Measurements from ENCODE around the gene CDON.

DNA sequence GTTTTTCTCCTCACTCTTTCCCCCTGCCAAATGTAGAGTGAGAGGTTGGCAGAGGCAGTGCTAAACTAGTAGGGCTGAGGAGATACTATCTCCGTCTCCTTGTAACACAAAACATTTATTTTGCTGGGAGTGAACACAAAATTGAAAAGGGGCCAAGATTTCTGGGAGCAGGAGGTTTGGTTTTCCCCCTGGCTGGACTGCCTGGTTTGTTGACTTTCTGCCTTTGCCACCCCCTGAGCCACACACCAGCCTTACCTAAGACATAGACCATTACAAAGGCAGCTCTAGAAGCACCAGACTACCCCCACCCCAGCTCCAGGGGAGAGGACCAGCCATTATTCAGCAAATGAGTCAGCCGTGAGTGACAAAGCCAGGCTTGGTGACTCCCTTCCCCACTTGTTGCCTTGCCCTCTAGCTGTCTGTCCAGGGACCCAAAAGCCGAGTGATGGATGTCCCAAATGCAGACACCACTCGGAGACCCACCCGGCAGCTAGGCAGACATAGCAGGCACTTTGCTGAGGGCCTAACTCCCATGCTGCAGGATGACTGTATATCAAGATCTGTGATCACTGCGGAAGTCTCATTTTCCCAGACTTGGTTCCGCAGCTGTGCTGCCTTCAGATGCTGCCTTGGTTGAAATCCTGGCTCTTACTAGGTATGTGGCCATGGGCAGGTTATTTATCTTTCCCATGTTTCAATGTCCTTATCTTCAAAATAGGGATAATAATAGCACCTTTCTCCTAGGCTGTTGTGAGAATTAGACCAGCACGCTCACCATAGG, 17.7 kb upstream of the CDON start:
- TF ChIP-seq POLR2A (IDR thresholded peaks at IDR 0.05; ENCODE audit: low read length) (no peak), GATA1 (IDR thresholded peaks at IDR 0.05; ENCODE audit: low read depth, low read length) (no peak)
